Measurements from ENCODE around the gene ZNF177.

Gene ZNF177

DNA sequence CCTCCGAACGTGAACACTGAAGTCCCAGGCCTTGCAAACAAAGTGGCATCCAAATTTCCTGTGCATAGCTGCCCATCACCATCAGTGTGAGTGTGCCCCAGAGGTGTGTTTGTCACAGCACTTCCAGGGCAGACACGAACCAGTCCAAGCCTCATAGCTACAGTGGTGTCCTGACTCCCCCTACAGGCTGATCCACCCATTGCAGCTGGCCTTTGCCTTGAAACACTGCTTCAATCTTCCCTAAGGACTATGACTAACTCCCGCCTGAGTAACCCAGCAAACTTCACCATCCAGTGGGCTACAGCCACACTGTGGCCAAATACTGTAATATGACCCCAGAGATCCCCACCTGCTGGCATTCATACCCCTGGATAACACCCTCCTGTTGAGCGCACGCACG lies 68.7 kb downstream of the ZNF177 start:
- no peak for DNase-seq
